Spleen (tissue), 7 donors: Measurements from ENCODE around the gene PPP1R9A.

Experiments
- POLR2A ChIP-seq, 3 donors: fragments of 450-650 bp; IDR thresholded peaks; one replicate each; pipeline ENCODE4 v1.5.1; 2017; ENCODE audit warnings: antibody characterized with exemption in 3 of 3, mild to moderate bottlenecking in 1 of 3
- TF ChIP-seq, protein P1 (sequence below), 11 experiments: fragments of 200-600 bp in 7 of 11; fragments of 450-650 bp in 4 of 11; sonication (generic) in 4 of 11; IDR thresholded peaks in 8 of 11; conservative IDR thresholded peaks in 3 of 11; 1 replicate in 7 of 11; 2 replicates in 4 of 11; pipeline versions ENCODE4 v1.4.0 to v1.8.0; 2016 to 2021; ENCODE audit warnings: antibody characterized with exemption in 11 of 11, inconsistent platforms in 4 of 11, mild to moderate bottlenecking in 1 of 11
- donor health status: DM: no; HTN: no; CAD: no; lungs with moderate emphysema.
- donor health status: DM: no; HTN: no; CAD: no.
- donor health status: DM: no; HTN: no; CAD: no.

DNA sequence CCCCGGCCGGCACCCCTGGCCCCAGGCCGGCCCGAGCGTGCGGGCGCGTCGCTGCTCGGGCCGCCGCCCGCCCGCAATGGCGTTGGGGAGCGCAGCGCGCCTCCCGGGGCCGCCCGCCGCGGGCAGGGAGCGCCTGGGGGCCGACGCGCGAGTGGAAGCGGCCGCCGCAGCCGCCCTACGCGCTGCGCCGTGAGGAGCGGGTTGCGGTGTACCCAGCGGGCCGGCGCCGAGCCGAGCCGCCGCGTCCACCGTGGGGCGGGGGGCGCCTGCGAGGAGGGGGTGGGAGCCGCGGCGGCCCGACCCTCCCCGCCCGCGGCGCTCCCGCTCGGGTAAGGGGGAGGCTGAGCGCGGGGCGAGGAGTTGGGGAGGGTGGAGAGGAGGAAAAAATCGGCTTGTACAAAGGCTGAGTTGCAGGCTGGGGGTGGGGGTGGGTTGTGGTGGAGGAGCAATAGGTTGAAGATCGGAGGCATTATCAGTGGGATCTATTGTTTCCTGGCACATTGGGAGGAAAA, 473 bp downstream of the PPP1R9A start:
- TF ChIP-seq, protein P1, sequence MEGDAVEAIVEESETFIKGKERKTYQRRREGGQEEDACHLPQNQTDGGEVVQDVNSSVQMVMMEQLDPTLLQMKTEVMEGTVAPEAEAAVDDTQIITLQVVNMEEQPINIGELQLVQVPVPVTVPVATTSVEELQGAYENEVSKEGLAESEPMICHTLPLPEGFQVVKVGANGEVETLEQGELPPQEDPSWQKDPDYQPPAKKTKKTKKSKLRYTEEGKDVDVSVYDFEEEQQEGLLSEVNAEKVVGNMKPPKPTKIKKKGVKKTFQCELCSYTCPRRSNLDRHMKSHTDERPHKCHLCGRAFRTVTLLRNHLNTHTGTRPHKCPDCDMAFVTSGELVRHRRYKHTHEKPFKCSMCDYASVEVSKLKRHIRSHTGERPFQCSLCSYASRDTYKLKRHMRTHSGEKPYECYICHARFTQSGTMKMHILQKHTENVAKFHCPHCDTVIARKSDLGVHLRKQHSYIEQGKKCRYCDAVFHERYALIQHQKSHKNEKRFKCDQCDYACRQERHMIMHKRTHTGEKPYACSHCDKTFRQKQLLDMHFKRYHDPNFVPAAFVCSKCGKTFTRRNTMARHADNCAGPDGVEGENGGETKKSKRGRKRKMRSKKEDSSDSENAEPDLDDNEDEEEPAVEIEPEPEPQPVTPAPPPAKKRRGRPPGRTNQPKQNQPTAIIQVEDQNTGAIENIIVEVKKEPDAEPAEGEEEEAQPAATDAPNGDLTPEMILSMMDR (IDR thresholded peaks at IDR 0.05 in 8 of 11, conservative IDR thresholded peaks at IDR 0.05 in 3 of 11) = no peak
- no peak for TF ChIP-seq POLR2A (IDR thresholded peaks at IDR 0.05)
